Activated naive CD4-positive, alpha-beta T cell treated with anti-CD3 and anti-CD28 coated beads, Interleukin-2, amount 50 U/mL, for 24 hours (primary cell): ENCODE data around the gene NINJ2.

ENCODE experiments used
- H3K27ac Mint-ChIP-seq: one replicate; pipeline ENCODE4 v1.8.0; 2021; ENCODE audit warnings: mild to moderate bottlenecking, mixed read lengths
- H3K27me3 Mint-ChIP-seq: one replicate; pipeline ENCODE4 v1.8.0; 2021; ENCODE audit warnings: mixed read lengths
- H3K36me3 Mint-ChIP-seq: one replicate; pipeline ENCODE4 v1.8.0; 2021; ENCODE audit warnings: mixed read lengths
- H3K4me1 Mint-ChIP-seq: one replicate; pipeline ENCODE4 v1.8.0; 2021; ENCODE audit warnings: mixed read lengths
- H3K4me3 Mint-ChIP-seq: one replicate; pipeline ENCODE4 v1.8.0; 2021; ENCODE audit warnings: mild to moderate bottlenecking, mixed read lengths
- H3K9me3 Mint-ChIP-seq: one replicate; pipeline ENCODE4 v1.8.0; 2021; ENCODE audit warnings: mixed read lengths

Gene NINJ2

GRCh38 chr12:553216-554000, 109.8 kb downstream of the NINJ2 start:
- H3K27me3 Mint-ChIP-seq, result no peaks in the 10 kb centered on the region
- H3K4me1 Mint-ChIP-seq, result peaks cover 34% of the 10 kb centered on the region
- no peaks in the 10 kb centered on the region for H3K9me3 Mint-ChIP-seq
- H3K4me3 Mint-ChIP-seq, result peak overlapping the region; percentile 30
- H3K27ac Mint-ChIP-seq, result peak overlapping the region; percentile 51
- no peaks in the 10 kb centered on the region for H3K36me3 Mint-ChIP-seq

- H3K4me3 Mint-ChIP-seq, result peak overlapping the region; percentile 16
- peak overlapping the region; percentile 66 for H3K27ac Mint-ChIP-seq
- no peaks in the 10 kb centered on the region for H3K36me3 Mint-ChIP-seq
- no peaks in the 10 kb centered on the region for H3K27me3 Mint-ChIP-seq
- no peaks in the 10 kb centered on the region for H3K9me3 Mint-ChIP-seq
- H3K4me1 Mint-ChIP-seq, result peaks cover 34% of the 10 kb centered on the region
Observed at GRCh38 chr12:552466-552865, 110.8 kb downstream of the NINJ2 start.

- Mint-ChIP-seq H3K9me3 (no peaks in the 10 kb centered on the region), H3K36me3 (no peaks in the 10 kb centered on the region), H3K4me1 (peaks cover 34% of the 10 kb centered on the region), H3K27ac (no peak overlapping the region), H3K27me3 (no peaks in the 10 kb centered on the region), H3K4me3 (no peak overlapping the region)
Observed at GRCh38 chr12:550473-551260, 112.6 kb downstream of the NINJ2 start.

- Mint-ChIP-seq H3K4me3 (no peak overlapping the region), H3K4me1 (peaks cover 34% of the 10 kb centered on the region), H3K36me3 (no peaks in the 10 kb centered on the region), H3K27ac (no peak overlapping the region), H3K27me3 (peaks cover 3% of the 10 kb centered on the region), H3K9me3 (no peaks in the 10 kb centered on the region)
Observed at GRCh38 chr12:549476-550082, 113.7 kb downstream of the NINJ2 start.

GRCh38 chr12:547883-548470, 115.3 kb downstream of the NINJ2 start:
- H3K4me3 Mint-ChIP-seq, result no peak overlapping the region
- peaks cover 21% of the 10 kb centered on the region for H3K4me1 Mint-ChIP-seq
- H3K27ac Mint-ChIP-seq, result no peak overlapping the region
- H3K27me3 Mint-ChIP-seq, result peaks cover 3% of the 10 kb centered on the region
- no peaks in the 10 kb centered on the region for H3K36me3 Mint-ChIP-seq
- no peaks in the 10 kb centered on the region for H3K9me3 Mint-ChIP-seq

- H3K27ac Mint-ChIP-seq, result no peak overlapping the region
- peaks cover 13% of the 10 kb centered on the region for H3K4me1 Mint-ChIP-seq
- peaks cover 3% of the 10 kb centered on the region for H3K27me3 Mint-ChIP-seq
- H3K4me3 Mint-ChIP-seq, result no peak overlapping the region
- no peaks in the 10 kb centered on the region for H3K9me3 Mint-ChIP-seq
- no peaks in the 10 kb centered on the region for H3K36me3 Mint-ChIP-seq
Observed at GRCh38 chr12:546920-547845, 116.1 kb downstream of the NINJ2 start.

GRCh38 chr12:546265-546919, 116.9 kb downstream of the NINJ2 start:
- peaks cover 3% of the 10 kb centered on the region for H3K27me3 Mint-ChIP-seq
- H3K27ac Mint-ChIP-seq, result no peak overlapping the region
- H3K4me1 Mint-ChIP-seq, result peaks cover 10% of the 10 kb centered on the region

GRCh38 chr12:545835-546234, 117.4 kb downstream of the NINJ2 start:
- H3K27me3 Mint-ChIP-seq, result peaks cover 3% of the 10 kb centered on the region
- no peaks in the 10 kb centered on the region for H3K36me3 Mint-ChIP-seq
- H3K27ac Mint-ChIP-seq, result no peak overlapping the region
- H3K9me3 Mint-ChIP-seq, result no peaks in the 10 kb centered on the region
- peaks cover 8% of the 10 kb centered on the region for H3K4me1 Mint-ChIP-seq
- H3K4me3 Mint-ChIP-seq, result no peak overlapping the region

More at GRCh38 chr12:546265-546919, 116.9 kb downstream of the NINJ2 start:
- no peaks in the 10 kb centered on the region for H3K9me3 Mint-ChIP-seq
- H3K4me3 Mint-ChIP-seq, result peak overlapping the region; percentile 27
- no peaks in the 10 kb centered on the region for H3K36me3 Mint-ChIP-seq

- Mint-ChIP-seq H3K27me3 (peaks cover 3% of the 10 kb centered on the region), H3K36me3 (no peaks in the 10 kb centered on the region), H3K27ac (peak overlapping the region; percentile 62), H3K4me3 (no peak overlapping the region), H3K4me1 (peaks cover 15% of the 10 kb centered on the region), H3K9me3 (no peaks in the 10 kb centered on the region)
Observed at GRCh38 chr12:544941-545635, 118.2 kb downstream of the NINJ2 start.

- no peak overlapping the region for H3K4me3 Mint-ChIP-seq
- H3K36me3 Mint-ChIP-seq, result no peaks in the 10 kb centered on the region
- peak overlapping the region; percentile 0 for H3K27ac Mint-ChIP-seq
- H3K27me3 Mint-ChIP-seq, result peaks cover 3% of the 10 kb centered on the region
- no peaks in the 10 kb centered on the region for H3K9me3 Mint-ChIP-seq
- H3K4me1 Mint-ChIP-seq, result peaks cover 24% of the 10 kb centered on the region
Observed at GRCh38 chr12:544142-544541, 119.1 kb downstream of the NINJ2 start.

- H3K36me3 Mint-ChIP-seq, result no peaks in the 10 kb centered on the region
- no peak overlapping the region for H3K4me3 Mint-ChIP-seq
- H3K27ac Mint-ChIP-seq, result no peak overlapping the region
- H3K4me1 Mint-ChIP-seq, result peaks cover 31% of the 10 kb centered on the region
- H3K9me3 Mint-ChIP-seq, result no peaks in the 10 kb centered on the region
- peaks cover 3% of the 10 kb centered on the region for H3K27me3 Mint-ChIP-seq
Observed at GRCh38 chr12:543114-543451, 120.2 kb downstream of the NINJ2 start.

GRCh38 chr12:542395-543113, 120.7 kb downstream of the NINJ2 start:
- Mint-ChIP-seq H3K9me3 (no peaks in the 10 kb centered on the region), H3K4me1 (peaks cover 31% of the 10 kb centered on the region), H3K27me3 (peaks cover 3% of the 10 kb centered on the region), H3K27ac (no peak overlapping the region), H3K36me3 (no peaks in the 10 kb centered on the region), H3K4me3 (no peak overlapping the region)

GRCh38 chr12:541676-542324, 121.4 kb downstream of the NINJ2 start:
- no peak overlapping the region for H3K27ac Mint-ChIP-seq
- no peaks in the 10 kb centered on the region for H3K9me3 Mint-ChIP-seq
- no peak overlapping the region for H3K4me3 Mint-ChIP-seq
- no peaks in the 10 kb centered on the region for H3K36me3 Mint-ChIP-seq
- H3K4me1 Mint-ChIP-seq, result peaks cover 31% of the 10 kb centered on the region
- H3K27me3 Mint-ChIP-seq, result peaks cover 3% of the 10 kb centered on the region
